Adipose tissue (tissue), 3 donors: ENCODE results near the gene STX8. TPM values are rescaled to one million over a fixed set of nuclear protein-coding genes. Genes with fewer than 3 reads are reported as not detected.

Source experiments
- H3K27ac ChIP-seq: one replicate; pipeline ENCODE4 v1.5.1; 2013; ENCODE audit warnings: low read depth, low read length
- WGBS, 3 donors: extraction: QIAGEN DNeasy Blood & Tissue Kit; methylation state at CpG; one replicate each; pipeline ENCODE4 v1.1.7; 2013; 5-methylcytosine and 5-hydroxymethylcytosine counted together
- polyA plus RNA-seq, 3 donors: library from polyadenylated mRNA; stranded (reverse); fragments of 200-250 nt; gene quantifications; one replicate each; pipeline ENCODE4 v1.2.3, GENCODE V29; 2013
- donor health status: healthy with polysubstance abuse.
- donor health status: Bipolar disorder and iron deficiency.
- donor health status: healthy.

The STX8 gene
- polyA plus RNA-seq, 3 donors = 36.7 to 78.7 (median 55.6) TPM

GRCh38 chr17:9220398-9221146 is 355.0 kb downstream of the STX8 start:
- H3K27ac ChIP-seq = no peak overlapping the region
- 80 to 89% (median 87%) methylated on average over 23 of the region's 23 CpGs for WGBS, 3 donors

GRCh38 chr17:9219631-9220397 is 355.8 kb downstream of the STX8 start:
- WGBS, 3 donors = 84 to 97% (median 94%) methylated on average over 13 of the region's 13 CpGs
- H3K27ac ChIP-seq = no peak overlapping the region

GRCh38 chr17:9218911-9219310 is 356.7 kb downstream of the STX8 start:
- no peak overlapping the region for H3K27ac ChIP-seq
- WGBS, 3 donors = 92 to 97% (median 96%) methylated on average over 15 of the region's 15 CpGs

GRCh38 chr17:9218064-9218635 is 357.5 kb downstream of the STX8 start:
- H3K27ac ChIP-seq = no peak overlapping the region
- 81 to 88% (median 87%) methylated on average over 8 of the region's 8 CpGs for WGBS, 3 donors

GRCh38 chr17:9217151-9218056 is 358.2 kb downstream of the STX8 start:
- 40 to 45% (median 42%) methylated on average over 5 of the region's 5 CpGs for WGBS, 3 donors
- no peak overlapping the region for H3K27ac ChIP-seq

GRCh38 chr17:9215465-9215864 is 360.2 kb downstream of the STX8 start:
- H3K27ac ChIP-seq = no peak overlapping the region

- 76 to 86% (median 86%) methylated on average over 3 of the region's 3 CpGs for WGBS, 3 donors
- H3K27ac ChIP-seq = no peak overlapping the region
Measured at GRCh38 chr17:9213303-9213640, 362.3 kb downstream of the STX8 start.

- no peak overlapping the region for H3K27ac ChIP-seq
- WGBS, 3 donors = 90 to 93% (median 92%) methylated on average over 29 to 30 of the region's 30 CpGs
Measured at GRCh38 chr17:9212376-9213302, 363.0 kb downstream of the STX8 start.

GRCh38 chr17:9211133-9211765 is 364.4 kb downstream of the STX8 start:
- WGBS, 3 donors = 66 to 73% (median 68%) methylated on average over 13 of the region's 13 CpGs
- H3K27ac ChIP-seq = no peak overlapping the region

GRCh38 chr17:9209781-9210370 is 365.7 kb downstream of the STX8 start:
- no peak overlapping the region for H3K27ac ChIP-seq
- 76 to 85% (median 77%) methylated on average over 7 of the region's 7 CpGs for WGBS, 3 donors

GRCh38 chr17:9209347-9209746 is 366.3 kb downstream of the STX8 start:
- WGBS, 3 donors = 92 to 95% (median 92%) methylated on average over 5 of the region's 5 CpGs
- H3K27ac ChIP-seq = no peak overlapping the region

GRCh38 chr17:9208381-9209105 is 367.1 kb downstream of the STX8 start:
- no peak overlapping the region for H3K27ac ChIP-seq
- 91 to 95% (median 93%) methylated on average over 10 of the region's 10 CpGs for WGBS, 3 donors

- WGBS, 3 donors = 32 to 54% (median 50%) methylated on average over 14 of the region's 14 CpGs
- H3K27ac ChIP-seq = no peak overlapping the region
Measured at GRCh38 chr17:9206741-9207332, 368.8 kb downstream of the STX8 start.

- 50 to 56% (median 50%) methylated on average over 7 to 8 of the region's 8 CpGs for WGBS, 3 donors
Measured at GRCh38 chr17:9206410-9206703, 369.3 kb downstream of the STX8 start.

GRCh38 chr17:9205520-9206409 is 369.9 kb downstream of the STX8 start:
- WGBS, 3 donors = 78 to 82% (median 79%) methylated on average over 14 of the region's 14 CpGs
- H3K27ac ChIP-seq = no peak overlapping the region

More at GRCh38 chr17:9206410-9206703, 369.3 kb downstream of the STX8 start:
- no peak overlapping the region for H3K27ac ChIP-seq
